RPMI7951 (cell line): Measurements from ENCODE around the gene FKBP8. TPM values are rescaled to one million over a fixed set of nuclear protein-coding genes. Genes with fewer than 3 reads are reported as not detected.
A peak's percentile ranks its signal among the peaks of the same experiment; 100 is the strongest.

Source experiments
- DNase-seq: peaks from one replicate; pipeline ENCODE4 v3.0.0-alpha.2; 2012; ENCODE audit warnings: low read depth
- total RNA-seq: library from RNA; depleted of rRNA; stranded (reverse); fragments of >200 nt; shearing (Covaris generic); gene quantifications from 2 replicates; pipeline ENCODE4 v1.2.3, GENCODE V29; 2014

FKBP8 gene
- total RNA-seq, 1 experiment from 2014 or later = 172 TPM

DNA sequence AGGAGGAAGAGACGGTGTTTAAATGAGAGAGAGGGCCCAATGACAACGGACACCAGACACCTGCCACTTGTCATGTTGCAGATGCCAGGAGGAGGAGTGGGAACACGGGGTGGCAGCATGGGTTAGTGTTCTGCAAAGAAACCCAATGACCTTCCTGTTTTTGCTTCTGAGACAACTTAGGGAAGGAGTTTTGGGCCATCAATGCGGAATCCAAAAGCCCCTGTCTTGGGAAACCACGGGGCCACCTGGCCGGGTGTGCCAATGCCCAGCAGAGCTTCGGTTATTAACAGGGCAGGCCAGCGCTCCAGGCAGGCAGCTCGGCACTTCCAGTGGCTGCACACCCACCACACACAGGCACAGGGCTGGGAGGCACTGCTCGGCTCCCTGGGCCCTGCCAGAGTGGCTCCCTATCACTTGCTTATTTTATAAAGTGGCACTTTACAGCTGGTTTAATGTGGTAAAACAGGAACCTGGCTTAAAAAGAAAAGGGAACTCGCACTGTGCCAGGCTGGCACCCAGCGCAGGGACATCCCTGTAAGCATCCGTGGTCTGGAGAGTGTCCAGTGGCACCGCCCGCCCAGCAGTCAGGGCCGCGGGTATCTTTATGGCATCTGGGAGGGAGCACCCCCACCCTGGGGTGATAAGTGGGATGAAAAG is 40.6 kb downstream of the FKBP8 start:
- no peak for DNase-seq

DNA sequence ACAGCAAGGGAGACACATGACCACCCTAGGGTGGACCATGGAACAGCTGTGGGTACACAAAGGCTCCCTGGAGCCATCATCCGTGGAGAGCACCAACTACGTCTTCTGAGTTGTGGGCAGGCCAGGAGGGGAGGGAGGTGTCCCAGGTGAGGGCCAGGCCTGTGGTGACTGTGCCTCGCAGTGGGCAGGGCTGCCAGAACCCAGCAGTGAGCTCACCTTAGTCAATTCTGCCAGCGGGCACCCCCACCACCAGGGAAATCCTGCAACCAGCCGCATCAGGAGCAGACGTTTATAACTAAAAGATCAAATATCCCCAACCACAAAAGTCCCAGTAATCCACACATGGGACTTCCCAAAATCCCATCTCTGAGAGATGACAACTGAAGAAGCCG is 41.1 kb downstream of the FKBP8 start:
- DNase-seq = no peak

DNA sequence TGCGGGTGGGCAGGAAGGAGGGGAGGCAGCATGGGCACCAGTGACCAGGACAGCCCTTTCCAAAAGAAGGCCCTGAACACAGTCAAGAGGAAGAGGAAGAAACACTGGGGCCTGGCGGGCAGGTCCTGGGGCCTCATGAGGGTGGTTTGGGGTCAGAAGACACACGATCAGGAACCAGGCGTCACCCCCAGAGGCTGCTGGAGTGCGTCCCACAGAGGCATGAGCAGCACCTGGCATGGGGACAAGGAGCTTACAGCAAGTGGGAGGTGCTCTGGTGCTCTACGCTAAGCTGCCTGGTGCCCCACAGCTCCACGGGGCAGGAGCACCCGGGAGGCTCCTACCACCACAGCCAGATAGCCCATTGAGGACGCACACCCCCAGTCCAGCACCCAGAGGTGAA is 41.5 kb downstream of the FKBP8 start:
- DNase-seq = no peak

DNA sequence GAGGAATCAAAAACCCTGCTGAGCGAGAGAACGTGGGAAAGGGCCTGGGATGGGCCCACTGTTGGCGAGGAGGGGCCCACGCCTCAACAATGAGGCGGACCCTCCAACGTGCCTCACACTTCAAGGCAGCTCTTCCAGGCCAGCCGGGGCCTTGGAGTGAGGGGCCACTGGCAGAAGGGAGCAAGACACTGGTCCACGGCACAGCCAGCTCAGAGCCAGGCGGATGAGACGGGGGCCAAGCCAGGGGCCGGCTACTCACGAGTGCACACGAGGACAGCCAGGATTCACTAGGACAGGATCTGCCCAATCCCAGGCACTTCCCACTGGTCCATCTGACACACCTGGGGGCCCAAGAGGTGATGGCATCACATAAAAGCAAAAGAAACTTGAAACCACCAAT is 42.0 kb downstream of the FKBP8 start:
- no peak for DNase-seq

DNA sequence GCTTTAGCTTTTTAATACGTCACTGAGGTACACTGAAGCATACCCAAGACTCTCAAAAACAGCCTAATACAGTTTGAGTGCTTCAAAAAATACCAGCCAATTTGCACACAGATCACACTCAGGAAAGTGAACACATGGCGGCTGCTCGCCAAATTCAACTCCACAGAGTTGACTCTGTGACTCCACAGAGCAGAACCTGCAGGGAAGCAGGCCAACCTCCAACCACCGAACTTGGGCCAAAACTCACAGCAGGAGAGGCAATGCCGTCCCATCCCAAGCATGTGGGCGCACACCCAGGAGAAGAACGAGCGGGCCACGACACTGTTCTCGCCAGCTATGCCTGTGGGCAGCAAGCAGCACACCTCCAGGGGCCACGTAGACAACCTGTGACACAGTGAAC is 42.6 kb downstream of the FKBP8 start:
- no peak for DNase-seq

DNA sequence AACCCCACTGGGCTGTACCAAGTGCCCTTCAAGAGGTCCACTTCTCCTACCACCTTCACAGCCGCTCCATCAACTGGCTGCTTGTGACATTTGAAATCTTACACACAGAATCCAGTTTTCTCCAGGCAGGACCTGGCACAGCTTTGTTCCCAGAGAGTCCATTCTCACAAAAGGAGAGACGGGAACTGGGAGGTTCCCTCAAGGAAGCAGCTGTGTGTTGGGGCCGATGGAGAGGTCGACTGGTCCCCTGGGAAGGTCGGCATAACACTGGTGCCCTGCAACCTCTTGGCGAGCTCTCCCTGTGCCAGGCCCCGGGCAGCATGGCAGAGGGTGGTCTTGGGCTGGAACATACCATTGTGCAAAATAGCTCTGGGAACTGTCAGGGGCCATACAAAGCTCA is 43.0 kb downstream of the FKBP8 start:
- no peak for DNase-seq

DNA sequence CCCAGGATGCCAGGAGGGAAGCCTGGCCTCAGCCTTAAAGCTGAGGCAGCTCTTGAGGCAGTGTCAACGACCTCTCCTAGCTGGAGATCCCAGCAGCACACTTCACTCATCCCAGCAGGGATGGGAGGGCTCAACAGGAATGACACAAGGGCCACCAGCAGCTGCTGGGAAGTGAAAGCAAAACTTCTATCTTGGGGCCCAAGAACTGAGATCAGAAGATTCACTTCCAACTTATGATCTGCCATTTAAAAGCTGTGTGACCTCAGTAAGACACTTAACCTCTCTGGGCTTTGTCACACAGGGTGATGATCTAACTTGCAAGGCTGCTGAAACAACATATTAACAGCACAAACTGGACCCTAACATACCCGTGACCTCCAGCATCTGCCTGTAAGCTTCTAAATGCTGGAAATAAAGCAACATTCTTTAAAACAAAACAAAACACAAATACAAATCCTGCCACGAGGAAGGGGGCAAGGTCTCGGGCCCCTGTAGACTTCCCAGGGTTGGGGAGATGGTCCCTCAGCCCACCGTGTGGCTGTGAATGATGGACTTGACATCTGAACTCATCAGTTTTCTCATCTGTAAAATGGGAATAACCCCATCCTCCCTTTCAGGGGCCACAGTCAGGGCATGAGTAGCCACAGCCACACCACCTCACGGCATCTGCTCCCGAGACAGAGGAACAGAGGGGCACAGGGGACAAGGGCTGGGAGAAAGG is 44.2 kb downstream of the FKBP8 start:
- peak; percentile 24 for DNase-seq

DNA sequence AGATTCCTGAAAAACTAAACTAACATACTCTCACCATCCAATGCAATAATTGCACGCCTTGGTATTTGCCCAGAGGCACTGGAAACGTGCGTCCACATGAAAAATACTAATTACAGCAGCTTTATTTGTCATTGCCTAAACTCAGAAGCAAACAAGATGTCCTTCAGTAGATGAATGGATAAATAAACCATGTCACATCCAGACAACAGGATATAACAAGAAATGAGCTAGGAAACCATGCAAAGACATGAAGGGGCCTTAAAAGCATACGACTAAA is 46.5 kb downstream of the FKBP8 start:
- DNase-seq = no peak

DNA sequence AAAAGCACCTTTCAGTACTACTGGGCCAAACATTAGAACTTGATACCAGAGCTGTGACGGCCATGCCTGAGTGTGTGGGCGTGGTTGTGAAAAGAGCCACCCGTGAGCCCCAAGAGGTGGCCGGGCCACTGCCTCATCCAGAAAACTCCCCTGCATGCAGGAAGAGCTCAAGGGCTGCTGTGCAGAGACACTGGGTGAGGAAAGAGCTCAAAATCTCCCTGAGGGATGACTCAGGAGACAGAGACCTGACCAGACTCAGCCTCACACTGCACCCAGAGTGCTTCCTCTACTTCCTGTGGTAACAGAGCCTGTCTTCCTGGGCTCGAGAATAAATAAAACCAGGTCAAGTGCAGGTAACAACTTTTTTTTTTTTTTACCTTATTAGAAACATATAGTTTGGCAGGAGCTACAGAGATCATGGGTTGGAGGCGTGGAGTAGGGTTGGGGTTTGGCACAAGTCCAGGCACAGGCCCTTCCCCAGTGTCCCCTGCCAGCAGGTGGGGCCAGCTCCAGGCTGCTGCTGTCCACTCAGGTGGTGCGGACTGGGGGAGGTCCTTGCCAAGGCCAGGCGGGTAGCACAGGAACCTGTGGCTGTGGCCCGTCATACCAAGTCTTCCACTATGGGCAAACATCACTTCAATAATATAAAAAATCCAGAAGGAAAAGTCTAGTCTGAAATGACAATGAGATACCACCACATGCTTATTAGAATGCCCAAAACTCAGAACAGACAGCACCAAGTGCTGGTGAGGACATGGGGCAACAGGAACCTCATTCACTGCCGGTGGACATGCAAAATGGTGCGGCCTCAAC is 47.0 kb downstream of the FKBP8 start:
- peak; percentile 69 for DNase-seq

DNA sequence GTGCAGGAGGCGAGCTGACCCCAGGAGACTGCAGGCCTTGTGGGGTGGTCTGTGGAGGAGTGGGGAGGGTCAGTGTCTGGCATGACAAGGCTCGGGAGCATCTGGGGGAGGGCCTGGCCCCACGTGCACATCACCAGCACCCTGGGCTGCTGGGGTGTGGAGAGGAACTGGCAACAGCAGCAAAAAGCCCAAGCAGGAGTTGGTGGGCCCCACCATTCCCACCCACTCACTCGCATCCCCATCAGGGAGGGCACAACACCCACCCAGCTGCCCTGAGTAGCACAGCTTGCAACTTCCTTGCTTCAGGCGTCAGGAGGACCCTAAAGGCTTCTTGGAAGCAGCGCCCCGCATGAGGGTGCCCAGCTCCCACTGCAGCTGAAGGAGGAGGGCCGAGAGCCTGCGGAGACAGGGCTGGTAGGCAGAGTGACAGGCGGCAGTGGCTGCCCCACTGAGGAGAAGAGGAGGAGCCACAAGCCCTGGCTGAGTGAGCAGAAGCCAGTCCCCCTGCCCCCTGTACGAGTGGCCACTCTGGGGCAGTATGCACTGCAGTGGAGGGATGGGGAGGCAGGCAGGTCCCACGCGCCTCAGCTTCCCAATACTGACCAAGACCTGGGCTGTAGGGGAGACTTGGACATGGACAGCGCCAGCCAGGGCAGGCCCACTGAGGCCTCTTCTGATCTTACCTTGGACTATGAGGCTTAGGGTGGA is 48.0 kb downstream of the FKBP8 start:
- DNase-seq = no peak

DNA sequence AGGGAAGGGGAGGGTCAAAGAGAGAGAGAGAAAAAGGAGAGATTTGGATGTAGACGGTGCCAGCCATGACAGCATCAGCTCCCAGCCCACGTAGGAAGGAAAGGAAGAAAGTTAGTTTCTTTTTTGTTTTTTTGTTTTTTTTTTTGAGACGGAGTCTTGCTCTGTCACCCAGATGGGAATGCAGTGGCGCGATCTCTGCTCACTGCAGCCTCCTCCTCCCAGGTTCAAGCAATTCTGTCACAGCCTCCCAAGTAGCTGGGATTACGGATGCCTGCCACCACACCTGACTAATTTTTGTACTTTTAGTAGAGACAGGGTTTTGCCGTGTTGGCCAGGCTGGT is 49.1 kb downstream of the FKBP8 start:
- no peak for DNase-seq

DNA sequence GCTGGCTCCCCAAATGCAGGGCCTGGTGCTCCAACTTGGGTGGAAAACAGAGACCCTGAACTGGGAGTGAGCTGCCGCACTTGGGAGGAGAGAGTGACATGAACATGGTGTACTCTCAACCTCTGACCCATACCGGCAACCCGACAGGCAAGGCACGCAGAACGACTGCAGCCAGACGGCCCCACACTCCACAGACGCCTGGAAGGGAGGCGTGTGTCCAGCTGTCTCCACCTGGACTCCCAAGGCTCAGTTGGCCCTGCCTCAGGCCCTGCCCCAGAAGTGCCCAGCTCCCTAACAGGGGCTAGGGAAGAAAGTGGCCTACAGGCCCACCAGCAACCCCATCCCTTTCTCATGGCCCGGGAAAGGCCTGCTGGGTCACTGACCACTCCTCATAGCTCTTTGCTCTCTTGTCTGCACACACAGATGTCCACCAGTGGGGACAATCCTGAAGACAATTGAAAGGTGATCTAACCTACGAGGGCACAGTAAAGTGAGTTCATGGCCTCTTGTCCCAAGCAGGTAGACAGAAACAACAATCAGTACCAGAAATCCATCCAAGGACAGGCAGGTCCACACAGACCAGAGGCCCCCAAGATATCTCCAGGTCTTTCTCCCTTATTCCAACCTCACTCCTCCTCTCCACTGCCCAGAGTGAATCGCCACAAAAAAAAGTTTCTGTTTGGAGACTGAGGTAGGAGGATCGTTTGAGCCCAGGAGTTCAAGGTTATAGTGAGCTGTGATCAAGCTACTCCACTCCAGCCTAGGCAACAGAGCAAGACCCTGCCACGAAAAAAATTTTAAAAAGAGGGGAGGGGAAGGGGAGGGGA is 49.7 kb downstream of the FKBP8 start:
- no peak for DNase-seq

DNA sequence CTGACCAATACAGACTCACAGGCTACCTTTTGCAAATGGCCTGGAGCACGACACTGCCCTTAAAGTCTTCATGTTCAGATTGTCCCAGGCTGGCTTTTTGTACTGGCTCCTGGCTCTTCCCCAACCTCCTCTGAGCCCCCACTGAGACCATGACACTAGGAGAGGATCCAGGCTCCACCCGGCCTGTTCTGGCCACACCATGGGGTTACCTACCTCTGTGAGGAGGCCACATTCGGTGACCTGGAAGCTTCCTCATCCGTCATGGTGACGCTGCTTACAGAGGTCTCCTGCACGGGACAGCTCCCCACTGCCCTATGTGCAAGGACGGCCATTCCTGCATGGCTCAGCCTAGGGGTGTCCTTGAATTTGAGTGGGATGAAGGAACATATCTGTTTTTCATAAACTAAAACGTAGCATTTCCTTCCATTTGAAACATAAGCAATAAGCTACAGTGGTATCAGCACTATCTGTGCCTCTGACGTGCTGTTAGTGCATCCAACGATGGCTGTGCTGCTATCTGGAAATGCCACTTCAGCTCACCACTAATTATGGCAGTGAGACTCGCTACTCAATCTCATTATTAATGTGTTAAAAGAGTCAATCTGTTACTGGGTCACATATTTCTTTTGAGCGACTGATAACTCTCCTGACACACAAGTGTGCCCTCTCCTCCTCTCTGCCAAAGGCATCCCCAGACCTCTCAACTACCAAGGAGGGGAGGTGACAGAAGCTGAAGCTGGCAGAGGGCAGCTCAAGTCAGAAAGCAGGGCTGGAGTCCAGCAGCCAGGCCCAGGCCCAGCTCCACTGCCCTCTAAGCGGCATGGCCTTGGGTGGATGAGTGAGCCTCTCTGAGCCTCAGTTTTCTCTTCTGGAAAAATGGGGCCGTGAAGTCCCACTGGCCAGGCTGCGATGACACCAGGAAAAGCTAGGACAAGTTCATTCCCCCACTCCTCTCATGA is 51.1 kb downstream of the FKBP8 start:
- DNase-seq = no peak

DNA sequence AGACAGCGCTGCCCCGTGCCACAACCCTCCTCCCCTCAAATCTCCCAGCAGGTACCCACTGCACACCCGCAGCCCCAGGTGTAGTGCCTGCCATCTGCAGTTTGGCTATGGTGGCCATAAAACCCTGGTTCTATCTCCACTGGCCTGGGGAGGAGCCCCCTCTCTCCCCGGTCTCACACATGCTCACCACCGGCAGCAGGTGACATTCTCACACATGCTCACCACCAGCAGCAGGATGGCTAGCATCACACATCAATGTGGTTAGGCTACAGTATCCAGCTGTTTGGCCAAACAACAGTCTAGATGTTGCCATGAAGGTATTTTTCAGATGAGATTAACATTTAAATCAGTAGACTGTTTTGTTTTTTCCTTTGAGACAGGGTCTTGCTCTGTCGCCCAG is 52.6 kb downstream of the FKBP8 start:
- DNase-seq = no peak

DNA sequence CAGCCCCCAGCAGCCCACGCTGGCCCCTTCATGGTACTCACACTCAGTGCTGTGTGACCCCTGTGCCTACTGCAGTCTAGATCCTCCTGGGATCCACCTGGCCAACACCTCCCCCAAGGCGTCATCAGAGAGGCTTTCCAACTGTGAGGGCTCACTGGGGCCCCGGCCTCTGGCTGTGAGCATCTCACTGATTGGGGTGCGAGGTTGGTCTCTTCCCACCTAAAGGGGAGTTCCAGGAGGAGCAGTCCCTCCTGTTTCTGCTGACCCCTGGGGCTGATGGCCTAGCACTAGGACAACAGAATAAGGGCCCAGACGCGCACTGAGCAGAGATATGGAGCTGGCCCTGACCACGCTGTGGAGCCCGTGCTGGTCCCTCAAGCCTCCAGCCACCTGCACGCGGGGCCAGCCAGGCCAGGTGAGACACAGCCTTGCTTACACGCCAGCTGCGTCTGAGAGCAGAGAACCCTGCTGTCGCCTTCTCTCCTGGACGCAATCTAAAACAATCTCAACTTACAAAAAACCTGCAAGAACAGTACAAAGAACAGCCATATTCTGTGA is 53.7 kb downstream of the FKBP8 start:
- DNase-seq = no peak

DNA sequence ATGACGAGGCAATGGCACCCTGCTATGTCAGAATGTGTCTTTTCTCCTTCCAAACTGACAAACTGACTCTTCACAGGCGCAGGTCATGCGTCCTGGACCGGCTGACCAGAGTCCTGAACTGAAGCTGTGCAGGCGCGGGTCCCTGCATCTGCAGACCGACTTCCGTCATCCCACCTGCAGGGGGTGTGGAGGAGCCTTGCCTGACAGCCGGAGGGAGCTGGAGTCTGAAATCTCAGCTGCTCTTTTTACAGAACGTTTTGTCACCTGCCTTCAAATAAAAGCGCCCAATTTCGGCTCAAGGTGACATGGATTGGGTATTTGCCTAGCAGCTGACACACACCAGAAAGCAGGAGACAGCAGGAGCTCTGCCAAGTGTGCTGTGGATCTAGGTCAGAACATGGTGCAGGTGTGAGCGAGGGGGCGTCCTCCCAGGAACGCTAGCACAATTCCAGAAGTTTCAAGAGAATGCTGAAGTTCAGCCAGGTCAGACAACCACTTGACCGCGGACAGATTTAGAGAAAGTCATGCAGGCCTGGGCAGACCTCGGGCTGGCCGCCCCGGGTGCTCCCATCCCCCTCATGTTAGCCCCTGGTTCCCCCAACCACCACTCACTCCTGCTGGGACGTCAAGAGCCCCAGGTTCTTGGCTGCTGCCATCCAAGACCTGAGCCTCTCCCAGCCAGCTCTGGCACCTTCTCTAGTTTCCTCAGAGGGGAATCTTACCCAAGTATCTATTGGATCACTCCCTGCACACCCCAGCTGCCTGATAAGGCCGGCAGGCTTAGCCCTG is 54.3 kb downstream of the FKBP8 start:
- no peak for DNase-seq

DNA sequence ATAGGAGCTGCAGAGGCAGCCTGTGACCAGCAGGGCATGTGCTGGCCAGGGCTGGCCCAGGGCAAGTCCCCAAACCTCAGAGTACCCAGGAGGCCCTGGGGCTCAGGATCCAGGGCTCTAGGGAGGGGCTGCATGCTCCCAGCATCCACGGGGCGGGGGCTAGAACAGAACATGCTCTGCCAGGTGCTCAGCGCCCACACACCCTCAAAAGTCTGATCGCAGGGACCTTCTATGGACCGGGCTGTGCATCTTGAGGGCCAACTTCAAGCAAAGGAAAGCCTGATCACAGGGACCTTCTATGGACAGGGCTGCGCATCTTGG is 55.0 kb downstream of the FKBP8 start:
- DNase-seq = no peak

DNA sequence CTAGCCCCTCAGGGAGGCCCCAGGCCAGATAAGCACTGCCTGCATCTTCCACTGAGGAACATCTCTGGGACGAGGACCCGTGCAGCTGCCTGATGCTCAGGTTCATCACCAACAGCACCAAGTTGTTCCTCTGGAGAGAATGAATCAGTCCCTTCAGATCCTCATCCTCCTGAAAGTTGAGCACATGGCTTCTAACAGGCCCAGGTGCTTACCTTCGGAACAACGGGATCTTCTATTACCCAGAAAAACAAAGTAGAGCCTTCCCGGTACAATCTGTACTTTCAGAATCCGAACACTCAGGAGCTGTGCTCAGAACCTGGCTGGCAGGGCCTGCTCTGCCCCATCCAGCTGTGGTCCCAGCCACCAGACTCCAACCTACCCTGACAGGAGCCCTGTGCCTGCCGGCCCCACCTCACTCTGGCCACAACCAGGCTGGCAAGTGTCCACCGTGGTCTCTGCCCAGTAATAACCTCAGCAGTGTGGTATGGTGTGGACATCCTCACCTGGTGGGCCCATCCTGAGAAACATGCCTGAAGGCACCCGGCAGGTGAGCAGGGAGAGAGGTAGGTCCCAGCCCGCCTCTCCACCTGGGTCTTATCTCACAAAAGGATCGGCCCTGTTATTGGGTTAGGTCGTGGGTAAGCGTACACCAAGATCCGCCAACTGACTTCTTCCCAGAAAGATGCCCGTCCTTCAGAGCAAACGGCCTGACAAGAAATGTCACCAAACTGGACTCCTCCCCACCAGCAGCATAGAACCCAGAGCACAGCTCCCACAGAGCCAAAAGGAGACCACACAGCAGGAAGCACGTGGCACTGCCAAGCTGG is 55.6 kb downstream of the FKBP8 start:
- no peak for DNase-seq

DNA sequence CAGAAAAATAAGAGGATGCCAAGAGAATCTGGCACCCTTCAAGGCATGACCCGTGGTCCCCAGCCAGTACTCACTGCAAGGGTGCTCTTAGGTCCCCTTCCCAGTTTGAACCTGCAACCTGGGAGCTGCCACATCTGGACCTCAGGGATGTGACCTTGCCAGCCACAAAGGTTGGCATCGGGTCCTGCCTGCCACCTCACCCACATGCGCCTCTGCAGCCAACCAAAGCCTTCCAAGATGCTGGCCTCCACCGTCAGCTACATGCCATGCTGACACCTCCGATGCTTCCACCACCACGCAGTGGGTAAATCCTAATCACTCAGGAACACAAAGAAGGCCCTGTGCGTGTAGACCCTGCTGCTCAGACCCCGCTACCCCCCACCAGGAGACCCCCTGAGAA is 56.6 kb downstream of the FKBP8 start:
- no peak for DNase-seq
